ENCODE results near the gene ELOVL6. TPM values are rescaled to one million over a fixed set of nuclear protein-coding genes. Genes with fewer than 3 reads are reported as not detected.

Gene ELOVL6
- total RNA-seq, 2 experiments from 2014 or later = 1.6 to 2.9 TPM

- no peak overlapping the region for H3K27ac Mint-ChIP-seq
- TF ChIP-seq CTCF (IDR thresholded peaks at IDR 0.05) = no peak
- ATAC-seq (ENCODE audit: poor library complexity) (no peak), DNase-seq (no peak)
- POLR2A ChIA-PET = interaction anchor here (0.6 to 1.5 kb wide), 2 partner anchors 13 to 41 kb away, joined by 4 to 5 read pairs; no protein-coding TSS in a partner anchor
- H3K27me3 Mint-ChIP-seq = no peaks in the 10 kb centered on the region
- Histone ChIP-seq H3K9me3 (ENCODE audit: control insufficient read depth in 1 of 2, insufficient read depth in 1 of 2, low read length in 2 of 2) (no peaks in the 10 kb centered on the region), H3K36me3 (ENCODE audit: insufficient read depth, low read length) (no peaks in the 10 kb centered on the region), H3K4me3 (ENCODE audit: low read length) (no peak overlapping the region), H3K27me3 (ENCODE audit: control insufficient read depth in 1 of 2, insufficient read depth in 2 of 2, low read length in 2 of 2) (no peaks in the 10 kb centered on the region), H3K27ac (ENCODE audit: low read depth in 1 of 2, low read length in 2 of 2) (no peak overlapping the region), H3K4me1 (ENCODE audit: insufficient read depth, low read length) (no peaks in the 10 kb centered on the region)
- CTCF ChIA-PET = no interaction called here
- no peak overlapping the region for H3K4me3 Mint-ChIP-seq
- H3K4me1 Mint-ChIP-seq (ENCODE audit: low read depth) = no peaks in the 10 kb centered on the region
- H3K36me3 Mint-ChIP-seq (ENCODE audit: low read depth) = no peaks in the 10 kb centered on the region
- no peaks in the 10 kb centered on the region for H3K9me3 Mint-ChIP-seq
- intact Hi-C loops (cut with DNase I, micrococcal nuclease) = no loop called here
These were observed 46.0 kb downstream of the ELOVL6 start for GRCh38 chr4:110152386-110152785.

- no peak for ATAC-seq (ENCODE audit: poor library complexity)
- Histone ChIP-seq H3K36me3 (ENCODE audit: insufficient read depth, low read length) (no peaks in the 10 kb centered on the region), H3K4me1 (ENCODE audit: insufficient read depth, low read length) (no peaks in the 10 kb centered on the region), H3K27ac (ENCODE audit: low read depth in 1 of 2, low read length in 2 of 2) (no peak overlapping the region), H3K27me3 (ENCODE audit: control insufficient read depth in 1 of 2, insufficient read depth in 2 of 2, low read length in 2 of 2) (no peaks in the 10 kb centered on the region), H3K9me3 (ENCODE audit: control insufficient read depth in 1 of 2, insufficient read depth in 1 of 2, low read length in 2 of 2) (no peaks in the 10 kb centered on the region), H3K4me3 (ENCODE audit: low read length) (no peak overlapping the region)
- H3K27ac Mint-ChIP-seq = no peak overlapping the region
- ChIA-PET CTCF (interaction anchor here (1.2 kb wide), 1 partner anchor 12 kb away, joined by 3 read pairs; no protein-coding TSS in a partner anchor), POLR2A (interaction anchor here (0.8 kb wide), 1 partner anchor 16 kb away, joined by 3 read pairs; no protein-coding TSS in a partner anchor)
- H3K9me3 Mint-ChIP-seq = no peaks in the 10 kb centered on the region
- H3K4me3 Mint-ChIP-seq = no peak overlapping the region
- TF ChIP-seq CTCF (IDR thresholded peaks at IDR 0.05) = no peak
- no peaks in the 10 kb centered on the region for H3K27me3 Mint-ChIP-seq
- DNase-seq = no peak
- H3K4me1 Mint-ChIP-seq (ENCODE audit: low read depth) = no peaks in the 10 kb centered on the region
- intact Hi-C loops (cut with DNase I, micrococcal nuclease) = no loop called here
- no peaks in the 10 kb centered on the region for H3K36me3 Mint-ChIP-seq (ENCODE audit: low read depth)
These were observed 49.3 kb downstream of the ELOVL6 start for GRCh38 chr4:110149089-110149488.

- H3K27me3 ChIP-seq (ENCODE audit: control insufficient read depth in 1 of 2, insufficient read depth in 2 of 2, low read length in 2 of 2) = no peaks in the 10 kb centered on the region
- no peak for ATAC-seq (ENCODE audit: poor library complexity)
- intact Hi-C loops (cut with DNase I, micrococcal nuclease) = no loop called here
- H3K9me3 ChIP-seq (ENCODE audit: control insufficient read depth in 1 of 2, insufficient read depth in 1 of 2, low read length in 2 of 2) = no peaks in the 10 kb centered on the region
- DNase-seq = no peak
- TF ChIP-seq CTCF (IDR thresholded peaks at IDR 0.05) = no peak
- no peaks in the 10 kb centered on the region for H3K9me3 Mint-ChIP-seq
- H3K4me1 Mint-ChIP-seq (ENCODE audit: low read depth) = no peaks in the 10 kb centered on the region
- no peak overlapping the region for H3K27ac ChIP-seq (ENCODE audit: low read depth in 1 of 2, low read length in 2 of 2)
- no peak overlapping the region for H3K27ac Mint-ChIP-seq
- no peak overlapping the region for H3K4me3 Mint-ChIP-seq
- ChIA-PET POLR2A (no interaction called here), CTCF (no interaction called here)
- no peaks in the 10 kb centered on the region for H3K27me3 Mint-ChIP-seq
- no peaks in the 10 kb centered on the region for H3K36me3 Mint-ChIP-seq (ENCODE audit: low read depth)
- no peaks in the 10 kb centered on the region for H3K4me1 ChIP-seq (ENCODE audit: insufficient read depth, low read length)
- H3K36me3 ChIP-seq (ENCODE audit: insufficient read depth, low read length) = no peaks in the 10 kb centered on the region
- H3K4me3 ChIP-seq (ENCODE audit: low read length) = no peak overlapping the region
These were observed 56.0 kb downstream of the ELOVL6 start for GRCh38 chr4:110142461-110142860.
